BLaER1 (cell line): ENCODE measurements around the gene DIPK1B.
A peak's percentile ranks its signal among the peaks of the same experiment; 100 is the strongest.

Source experiments
- H3K27ac ChIP-seq: shearing (Covaris generic); formaldehyde crosslinking; 2 replicates; pipeline ENCODE4 v1.8.1; 2022
- H3K27me3 ChIP-seq: shearing (Covaris generic); formaldehyde crosslinking; 2 replicates; pipeline ENCODE4 v1.8.1; 2022
- H3K36me3 ChIP-seq: shearing (Covaris generic); formaldehyde crosslinking; 2 replicates; pipeline ENCODE4 v1.8.1; 2022
- H3K4me1 ChIP-seq: shearing (Covaris generic); formaldehyde crosslinking; 2 replicates; pipeline ENCODE4 v1.8.1; 2022
- H3K4me2 ChIP-seq: shearing (Covaris generic); formaldehyde crosslinking; 2 replicates; pipeline ENCODE4 v1.8.1; 2022
- H3K4me3 ChIP-seq: shearing (Covaris generic); formaldehyde crosslinking; 2 replicates; pipeline ENCODE4 v1.8.1; 2022
- H3K9ac ChIP-seq: shearing (Covaris generic); formaldehyde crosslinking; 2 replicates; pipeline ENCODE4 v1.8.1; 2022
- H3K9me3 ChIP-seq: shearing (Covaris generic); formaldehyde crosslinking; 2 replicates; pipeline ENCODE4 v1.8.1; 2022
- H4K20me1 ChIP-seq: shearing (Covaris generic); formaldehyde crosslinking; 2 replicates; pipeline ENCODE4 v1.8.1; 2022
- Cebpa-rat ChIP-seq: shearing (Covaris generic); IDR thresholded peaks from 2 replicates; pipeline ENCODE4 v1.8.1; 2022

The DIPK1B gene

DNA sequence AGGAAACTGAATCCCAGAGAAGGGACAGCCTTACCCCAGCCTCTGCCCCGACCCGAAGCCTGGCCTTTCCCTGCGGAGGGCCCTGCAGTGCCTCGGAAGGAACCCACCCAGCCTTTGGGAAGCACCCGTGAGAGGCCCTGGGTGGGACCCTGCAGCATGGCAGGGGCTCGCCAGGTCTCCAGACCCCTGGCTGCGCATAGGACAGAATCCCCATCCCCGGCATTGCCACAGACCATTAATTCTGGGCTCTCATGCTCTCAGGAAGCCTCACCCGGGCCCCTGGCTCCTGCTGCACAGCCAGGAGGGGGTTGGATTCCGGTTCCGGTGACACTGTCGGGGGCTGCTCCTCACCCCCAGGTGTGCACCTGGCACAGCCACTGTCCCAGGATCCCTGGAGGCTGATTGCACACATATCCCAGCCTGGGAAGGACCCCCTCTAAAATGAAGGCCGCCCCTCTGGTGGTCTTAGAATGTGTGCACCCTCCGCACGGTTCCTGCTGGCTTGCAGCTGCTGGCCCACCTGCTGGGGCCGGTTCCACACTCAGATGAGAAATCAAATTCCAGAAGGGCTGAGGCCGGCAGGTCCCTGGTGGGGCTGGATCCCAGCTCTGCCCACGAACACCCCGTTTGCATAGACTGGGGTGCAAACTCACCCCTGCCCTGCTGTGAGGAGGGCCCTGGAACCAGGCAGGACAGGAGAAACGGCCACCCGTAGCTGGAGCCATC lies 45.0 kb upstream of the DIPK1B start:
- no peak for TF ChIP-seq Cebpa-rat
- Histone ChIP-seq H4K20me1 (peaks cover 65% of the 10 kb centered on the region), H3K27ac (peak overlapping the region; percentile 60; the same call in 1 of the 2 replicates), H3K27me3 (peaks cover 36% of the 10 kb centered on the region; the same call in 1 of the 2 replicates), H3K4me3 (0 out of 2 replicates have a peak overlapping the region, but pooled peaks have one; percentile 25), H3K9me3 (no peaks in the 10 kb centered on the region), H3K4me2 (peak overlapping the region; percentile 99), H3K9ac (peak overlapping the region; percentile 29; the same call in 1 of the 2 replicates), H3K36me3 (0 out of 2 replicates have a peak, but pooled peaks cover 22% of the 10 kb centered on the region), H3K4me1 (peaks cover 95% of the 10 kb centered on the region)

GRCh38 chr9:136667940-136668760 lies 44.2 kb upstream of the DIPK1B start:
- no peaks in the 10 kb centered on the region for H3K9me3 ChIP-seq
- TF ChIP-seq Cebpa-rat = no peak
- H3K4me3 ChIP-seq = peak overlapping the region; percentile 25; the same call in 1 of the 2 replicates
- peaks cover 23% of the 10 kb centered on the region for H3K36me3 ChIP-seq
- H3K9ac ChIP-seq = peak overlapping the region; percentile 29; the same call in 1 of the 2 replicates
- H3K4me2 ChIP-seq = peak overlapping the region; percentile 99
- H3K4me1 ChIP-seq = peaks cover 95% of the 10 kb centered on the region
- H3K27me3 ChIP-seq = peaks cover 36% of the 10 kb centered on the region; the same call in 1 of the 2 replicates
- H4K20me1 ChIP-seq = peaks cover 71% of the 10 kb centered on the region
- peak overlapping the region; percentile 35; the same call in 1 of the 2 replicates for H3K27ac ChIP-seq

DNA sequence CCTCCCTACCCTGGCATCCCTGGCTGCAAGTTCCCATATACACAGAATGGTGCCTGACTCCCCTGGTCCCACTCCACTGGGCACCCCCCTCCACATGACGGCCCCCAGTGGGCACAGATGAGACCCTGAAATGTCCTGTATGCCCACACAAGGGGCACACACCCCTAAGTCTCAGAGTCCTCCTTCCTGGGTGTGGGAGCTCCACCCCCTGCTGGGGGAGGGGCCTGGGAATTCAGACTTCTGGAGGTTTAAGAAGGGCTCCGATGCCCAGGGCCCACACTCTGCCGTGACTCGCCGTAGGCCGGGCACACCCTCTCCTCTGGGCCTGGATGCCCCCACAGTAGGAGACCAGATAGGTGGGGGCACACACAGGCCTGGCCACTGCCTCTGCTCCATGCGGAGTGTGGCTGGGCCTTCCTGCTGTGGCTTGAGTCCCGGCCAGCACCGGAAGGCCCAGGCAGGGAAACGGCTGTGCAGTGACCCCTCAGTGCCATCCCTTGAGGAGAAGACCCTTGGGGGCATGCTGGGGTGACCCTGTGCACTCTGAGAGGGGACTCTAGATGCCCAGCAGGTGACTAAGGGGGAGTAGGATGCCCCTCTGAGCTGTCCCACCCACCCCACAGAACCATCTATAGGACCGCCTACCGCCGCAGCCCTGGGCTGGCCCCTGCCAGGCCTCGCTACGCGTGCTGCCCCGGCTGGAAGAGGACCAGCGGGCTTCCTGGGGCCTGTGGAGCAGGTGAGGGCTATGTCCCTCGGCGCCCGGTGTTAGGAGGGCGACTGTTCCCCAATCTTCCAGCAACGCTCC lies 43.2 kb upstream of the DIPK1B start:
- peak overlapping the region; percentile 99 for H3K4me2 ChIP-seq
- H3K9me3 ChIP-seq = no peaks in the 10 kb centered on the region
- peaks cover 34% of the 10 kb centered on the region for H3K36me3 ChIP-seq
- H4K20me1 ChIP-seq = peaks cover 75% of the 10 kb centered on the region
- H3K27me3 ChIP-seq = peaks cover 29% of the 10 kb centered on the region; the same call in 1 of the 2 replicates
- H3K4me1 ChIP-seq = peaks cover 95% of the 10 kb centered on the region
- no peak overlapping the region for H3K4me3 ChIP-seq
- peak overlapping the region; percentile 67 for H3K27ac ChIP-seq
- TF ChIP-seq Cebpa-rat = no peak
- no peak overlapping the region for H3K9ac ChIP-seq

DNA sequence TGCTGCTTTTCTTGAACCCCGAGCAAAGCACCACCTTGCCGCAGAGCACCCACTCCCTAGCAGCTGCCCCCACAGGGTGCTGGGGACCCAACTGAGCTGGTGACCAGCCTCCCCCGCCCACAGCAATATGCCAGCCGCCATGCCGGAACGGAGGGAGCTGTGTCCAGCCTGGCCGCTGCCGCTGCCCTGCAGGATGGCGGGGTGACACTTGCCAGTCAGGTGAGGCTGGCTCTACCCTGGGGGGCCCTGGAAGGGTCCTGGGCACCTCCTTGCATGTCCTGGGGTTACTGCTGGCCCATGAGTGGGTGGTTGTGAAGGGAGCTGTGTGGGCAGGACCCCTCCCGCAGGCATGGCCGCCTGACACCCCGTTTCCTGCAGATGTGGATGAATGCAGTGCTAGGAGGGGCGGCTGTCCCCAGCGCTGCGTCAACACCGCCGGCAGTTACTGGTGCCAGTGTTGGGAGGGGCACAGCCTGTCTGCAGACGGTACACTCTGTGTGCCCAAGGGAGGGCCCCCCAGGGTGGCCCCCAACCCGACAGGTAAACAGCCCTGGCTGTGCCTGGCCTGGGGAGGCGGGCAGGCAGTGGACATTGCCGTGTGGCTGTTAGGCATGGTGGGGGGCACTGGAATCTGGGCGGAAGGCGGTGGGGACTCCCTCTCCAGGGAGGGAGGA lies 42.4 kb upstream of the DIPK1B start:
- Histone ChIP-seq H3K9ac (peak overlapping the region; percentile 41; the same call in 1 of the 2 replicates), H4K20me1 (peaks cover 76% of the 10 kb centered on the region), H3K36me3 (peaks cover 41% of the 10 kb centered on the region), H3K4me3 (0 out of 2 replicates have a peak overlapping the region, but pooled peaks have one; percentile 3), H3K27ac (peak overlapping the region; percentile 67), H3K9me3 (no peaks in the 10 kb centered on the region), H3K4me1 (peaks cover 95% of the 10 kb centered on the region), H3K27me3 (peaks cover 22% of the 10 kb centered on the region; the same call in 1 of the 2 replicates), H3K4me2 (peak overlapping the region; percentile 99)
- no peak for TF ChIP-seq Cebpa-rat

GRCh38 chr9:136670576-136671253 lies 41.7 kb upstream of the DIPK1B start:
- Histone ChIP-seq H3K27me3 (peaks cover 17% of the 10 kb centered on the region; the same call in 1 of the 2 replicates), H3K9ac (peak overlapping the region; percentile 41; the same call in 1 of the 2 replicates), H4K20me1 (peaks cover 80% of the 10 kb centered on the region), H3K9me3 (no peaks in the 10 kb centered on the region), H3K27ac (peak overlapping the region; percentile 67), H3K4me3 (0 out of 2 replicates have a peak overlapping the region, but pooled peaks have one; percentile 3), H3K4me2 (peak overlapping the region; percentile 99), H3K36me3 (peaks cover 45% of the 10 kb centered on the region), H3K4me1 (peaks cover 96% of the 10 kb centered on the region)
- TF ChIP-seq Cebpa-rat = no peak

DNA sequence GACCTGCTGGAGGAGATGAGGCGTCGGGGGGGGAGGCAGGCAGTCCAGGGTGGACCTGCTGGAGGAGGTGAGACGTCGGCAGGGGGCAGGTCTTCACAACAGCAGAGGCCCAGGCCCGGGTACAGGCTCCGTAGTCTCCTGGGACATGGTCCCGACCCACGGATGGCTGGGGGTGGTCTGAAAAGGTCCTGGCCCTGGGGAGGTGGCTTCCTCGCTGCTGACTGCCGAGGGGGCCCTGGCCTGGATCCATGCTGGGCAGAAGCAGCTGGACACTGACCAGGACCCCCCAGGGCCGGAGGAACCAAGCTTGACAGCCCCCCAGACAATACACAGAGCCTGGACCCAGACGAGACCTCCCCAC lies 41.1 kb upstream of the DIPK1B start:
- H3K9me3 ChIP-seq = no peaks in the 10 kb centered on the region
- H4K20me1 ChIP-seq = peaks cover 84% of the 10 kb centered on the region
- no peak for TF ChIP-seq Cebpa-rat
- peaks cover 98% of the 10 kb centered on the region for H3K4me1 ChIP-seq
- peak overlapping the region; percentile 67 for H3K27ac ChIP-seq
- H3K9ac ChIP-seq = peak overlapping the region; percentile 29; the same call in 1 of the 2 replicates
- H3K4me2 ChIP-seq = peak overlapping the region; percentile 99
- peaks cover 14% of the 10 kb centered on the region; the same call in 1 of the 2 replicates for H3K27me3 ChIP-seq
- no peak overlapping the region for H3K4me3 ChIP-seq
- H3K36me3 ChIP-seq = peaks cover 50% of the 10 kb centered on the region

DNA sequence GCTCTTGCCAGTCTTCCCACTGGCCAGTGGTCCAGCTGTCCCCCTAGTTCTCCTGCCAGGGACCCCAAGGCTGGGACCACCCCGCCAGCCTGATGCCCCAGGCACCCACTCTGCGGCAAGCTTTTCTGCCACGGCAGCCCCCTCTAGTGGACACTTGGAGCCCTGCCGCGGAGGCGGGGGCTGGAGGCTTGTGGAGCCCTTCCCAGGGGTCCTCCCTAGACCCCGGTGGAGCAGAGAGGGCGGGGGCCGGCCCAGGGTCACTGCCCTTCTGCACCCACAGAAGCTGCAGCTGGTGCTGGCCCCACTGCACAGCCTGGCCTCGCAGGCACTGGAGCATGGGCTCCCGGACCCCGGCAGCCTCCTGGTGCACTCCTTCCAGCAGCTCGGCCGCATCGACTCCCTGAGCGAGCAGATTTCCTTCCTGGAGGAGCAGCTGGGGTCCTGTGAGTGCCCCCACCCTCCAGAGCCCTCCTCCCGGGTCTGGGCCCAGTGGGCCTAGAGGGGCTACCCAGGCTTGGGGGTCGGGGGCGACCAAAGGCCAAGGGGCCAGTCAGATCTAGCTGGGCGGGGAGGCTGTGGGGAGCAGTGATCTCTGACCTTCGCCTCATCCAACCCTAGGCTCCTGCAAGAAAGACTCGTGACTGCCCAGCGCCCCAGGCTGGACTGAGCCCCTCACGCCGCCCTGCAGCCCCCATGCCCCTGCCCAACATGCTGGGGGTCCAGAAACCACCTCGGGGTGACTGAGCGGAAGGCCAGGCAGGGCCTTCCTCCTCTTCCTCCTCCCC lies 40.5 kb upstream of the DIPK1B start:
- H3K36me3 ChIP-seq = peaks cover 55% of the 10 kb centered on the region
- H3K4me2 ChIP-seq = peak overlapping the region; percentile 99
- H3K27me3 ChIP-seq = peaks cover 9% of the 10 kb centered on the region; the same call in 1 of the 2 replicates
- peak overlapping the region; percentile 29; the same call in 1 of the 2 replicates for H3K9ac ChIP-seq
- H3K4me3 ChIP-seq = no peak overlapping the region
- peaks cover 92% of the 10 kb centered on the region for H3K4me1 ChIP-seq
- no peak for TF ChIP-seq Cebpa-rat
- peaks cover 82% of the 10 kb centered on the region for H4K20me1 ChIP-seq
- H3K9me3 ChIP-seq = no peaks in the 10 kb centered on the region
- H3K27ac ChIP-seq = peak overlapping the region; percentile 67
